WTC11 (cell line): ENCODE data around the gene TMEM38B. TPM values are rescaled to one million over a fixed set of nuclear protein-coding genes. Genes with fewer than 3 reads are reported as not detected.
A peak's percentile ranks its signal among the peaks of the same experiment; 100 is the strongest.

Experiments used
- ATAC-seq: fragments of 200-7000 bp; cut with Tn5 transposase; 2 replicates; pipeline ENCODE4 v1.10.0; 2021; ENCODE audit warnings: mild to moderate bottlenecking, moderate library complexity
- CTCF ChIA-PET: fragments of 300-600 bp; sonication (Branson Sonifier 250); formaldehyde crosslinking; loops from one replicate; lab custom pipeline; 2021; ENCODE audit warnings: antibody characterized with exemption; lab: Charles Lee
- POLR2A ChIA-PET: fragments of 350-600 bp; sonication (Branson Sonifier 250); formaldehyde crosslinking; loops from one replicate; lab custom pipeline; 2021; ENCODE audit warnings: antibody characterized with exemption; lab: Charles Lee
- DNase-seq: peaks from one replicate; pipeline ENCODE4 v3.0.0; 2021; ENCODE audit warnings: low spot score
- H3K27ac Mint-ChIP-seq: 2 replicates; pipeline ENCODE4 v1.8.0; 2021; ENCODE audit warnings: mixed read lengths
- H3K27me3 Mint-ChIP-seq: 2 replicates; pipeline ENCODE4 v1.8.0; 2021; ENCODE audit warnings: low read depth, mild to moderate bottlenecking, moderate library complexity, mixed read lengths
- H3K36me3 Mint-ChIP-seq: 2 replicates; pipeline ENCODE4 v1.8.0; 2021; ENCODE audit warnings: mixed read lengths
- H3K4me1 Mint-ChIP-seq: 2 replicates; pipeline ENCODE4 v1.8.0; 2022; ENCODE audit warnings: mixed read lengths
- H3K4me3 Mint-ChIP-seq: 2 replicates; pipeline ENCODE4 v1.8.0; 2021; ENCODE audit warnings: mild to moderate bottlenecking, moderate library complexity, mixed read lengths
- H3K9me3 Mint-ChIP-seq: 2 replicates; pipeline ENCODE4 v1.8.0; 2021; ENCODE audit warnings: mixed read lengths
- ARID4B ChIP-seq: sonication (generic); formaldehyde crosslinking; IDR thresholded peaks from 2 replicates; pipeline ENCODE4 v1.8.0; 2023; ENCODE audit warnings: missing genetic modification reagents, mild to moderate bottlenecking, borderline replicate concordance
- E2F5 ChIP-seq: sonication (generic); formaldehyde crosslinking; IDR thresholded peaks from 2 replicates; pipeline ENCODE4 v1.8.1; 2022; ENCODE audit warnings: mild to moderate bottlenecking, moderate library complexity, missing genetic modification reagents
- ETV6 ChIP-seq: sonication (generic); formaldehyde crosslinking; IDR thresholded peaks from 2 replicates; pipeline ENCODE4 v1.8.1; 2022; ENCODE audit warnings: mild to moderate bottlenecking, missing genetic modification reagents
- GABPB1 ChIP-seq: sonication (generic); formaldehyde crosslinking; IDR thresholded peaks from 2 replicates; pipeline ENCODE4 v1.8.1; 2023; ENCODE audit warnings: mild to moderate bottlenecking, missing genetic modification reagents
- GTF2I ChIP-seq: fragments of 250-450 bp; sonication (Bioruptor Pico); conservative IDR thresholded peaks from 2 replicates; pipeline ENCODE4 v1.4.0; 2021; ENCODE audit warnings: mild to moderate bottlenecking
- NR3C1 ChIP-seq: sonication (generic); formaldehyde crosslinking; conservative IDR thresholded peaks from 2 replicates; pipeline ENCODE4 v1.8.1; 2023; ENCODE audit warnings: low read depth, mild to moderate bottlenecking, missing genetic modification reagents
- USF1 ChIP-seq: sonication (generic); formaldehyde crosslinking; IDR thresholded peaks from 2 replicates; pipeline ENCODE4 v1.8.0; 2022; ENCODE audit warnings: mild to moderate bottlenecking, missing genetic modification reagents
- ZBTB21 ChIP-seq: sonication (generic); formaldehyde crosslinking; IDR thresholded peaks from 2 replicates; pipeline ENCODE4 v1.8.1; 2023; ENCODE audit warnings: mild to moderate bottlenecking, missing genetic modification reagents, borderline replicate concordance
- ZNF121 ChIP-seq: sonication (generic); formaldehyde crosslinking; IDR thresholded peaks from 2 replicates; pipeline ENCODE4 v1.8.0; 2023; ENCODE audit warnings: missing genetic modification reagents
- ZNF232 ChIP-seq: sonication (generic); formaldehyde crosslinking; IDR thresholded peaks from 2 replicates; pipeline ENCODE4 v1.8.0; 2022; ENCODE audit warnings: mild to moderate bottlenecking, missing genetic modification reagents
- ZNF263 ChIP-seq: sonication (generic); formaldehyde crosslinking; IDR thresholded peaks from 2 replicates; pipeline ENCODE4 v1.8.1; 2022; ENCODE audit warnings: low read depth, mild to moderate bottlenecking, moderate library complexity, missing genetic modification reagents
- total RNA-seq: library from RNA; stranded (reverse); gene quantifications from 3 replicates; pipeline ENCODE4 v1.2.3, GENCODE V29; 2021
- TF ChIP-seq, protein P1 (sequence below): sonication (generic); formaldehyde crosslinking; conservative IDR thresholded peaks from 2 replicates; pipeline ENCODE4 v1.8.1; 2022; ENCODE audit warnings: mild to moderate bottlenecking, missing genetic modification reagents
- TF ChIP-seq, protein P2 (sequence below): fragments of 250-450 bp; sonication (Bioruptor Pico); IDR thresholded peaks from 2 replicates; pipeline ENCODE4 v1.9.0; 2021; ENCODE audit warnings: mild to moderate bottlenecking
- TF ChIP-seq, protein P3 (sequence below): fragments of 250-450 bp; sonication (Bioruptor Pico); IDR thresholded peaks from 2 replicates; pipeline ENCODE4 v1.9.0; 2021; ENCODE audit warnings: moderate library complexity, mild to moderate bottlenecking, inconsistent platforms, borderline replicate concordance
- TF ChIP-seq, protein P4 (sequence below): sonication (generic); formaldehyde crosslinking; IDR thresholded peaks from 2 replicates; pipeline ENCODE4 v1.8.0; 2022; ENCODE audit warnings: mild to moderate bottlenecking, missing genetic modification reagents

TMEM38B gene
- total RNA-seq, 1 experiment from 2014 or later, result 15.7 TPM

- TF ChIP-seq, protein P1, sequence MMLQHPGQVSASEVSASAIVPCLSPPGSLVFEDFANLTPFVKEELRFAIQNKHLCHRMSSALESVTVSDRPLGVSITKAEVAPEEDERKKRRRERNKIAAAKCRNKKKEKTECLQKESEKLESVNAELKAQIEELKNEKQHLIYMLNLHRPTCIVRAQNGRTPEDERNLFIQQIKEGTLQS (CRISPR knock-in tag), result no peak
- TF ChIP-seq, protein P2, sequence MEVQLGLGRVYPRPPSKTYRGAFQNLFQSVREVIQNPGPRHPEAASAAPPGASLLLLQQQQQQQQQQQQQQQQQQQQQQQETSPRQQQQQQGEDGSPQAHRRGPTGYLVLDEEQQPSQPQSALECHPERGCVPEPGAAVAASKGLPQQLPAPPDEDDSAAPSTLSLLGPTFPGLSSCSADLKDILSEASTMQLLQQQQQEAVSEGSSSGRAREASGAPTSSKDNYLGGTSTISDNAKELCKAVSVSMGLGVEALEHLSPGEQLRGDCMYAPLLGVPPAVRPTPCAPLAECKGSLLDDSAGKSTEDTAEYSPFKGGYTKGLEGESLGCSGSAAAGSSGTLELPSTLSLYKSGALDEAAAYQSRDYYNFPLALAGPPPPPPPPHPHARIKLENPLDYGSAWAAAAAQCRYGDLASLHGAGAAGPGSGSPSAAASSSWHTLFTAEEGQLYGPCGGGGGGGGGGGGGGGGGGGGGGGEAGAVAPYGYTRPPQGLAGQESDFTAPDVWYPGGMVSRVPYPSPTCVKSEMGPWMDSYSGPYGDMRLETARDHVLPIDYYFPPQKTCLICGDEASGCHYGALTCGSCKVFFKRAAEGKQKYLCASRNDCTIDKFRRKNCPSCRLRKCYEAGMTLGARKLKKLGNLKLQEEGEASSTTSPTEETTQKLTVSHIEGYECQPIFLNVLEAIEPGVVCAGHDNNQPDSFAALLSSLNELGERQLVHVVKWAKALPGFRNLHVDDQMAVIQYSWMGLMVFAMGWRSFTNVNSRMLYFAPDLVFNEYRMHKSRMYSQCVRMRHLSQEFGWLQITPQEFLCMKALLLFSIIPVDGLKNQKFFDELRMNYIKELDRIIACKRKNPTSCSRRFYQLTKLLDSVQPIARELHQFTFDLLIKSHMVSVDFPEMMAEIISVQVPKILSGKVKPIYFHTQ, result no peak
- no peak for TF ChIP-seq NR3C1 (CRISPR knock-in tag)
- TF ChIP-seq, protein P3, sequence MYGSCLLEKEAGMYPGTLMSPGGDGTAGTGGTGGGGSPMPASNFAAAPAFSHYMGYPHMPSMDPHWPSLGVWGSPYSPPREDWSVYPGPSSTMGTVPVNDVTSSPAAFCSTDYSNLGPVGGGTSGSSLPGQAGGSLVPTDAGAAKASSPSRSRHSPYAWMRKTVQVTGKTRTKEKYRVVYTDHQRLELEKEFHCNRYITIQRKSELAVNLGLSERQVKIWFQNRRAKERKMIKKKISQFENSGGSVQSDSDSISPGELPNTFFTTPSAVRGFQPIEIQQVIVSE (CRISPR knock-in tag), result no peak
These were observed 729 bp upstream of the TMEM38B start (continued) for GRCh38 chr9:105693435-105694189.

GRCh38 chr9:105694848-105695581, 674 bp downstream of the TMEM38B start:
- peak; percentile 56 for DNase-seq
- ChIA-PET CTCF (interaction anchor here (0.5 to 0.6 kb wide), 2 partner anchors 10 to 57 kb away, joined by 3 read pairs; no protein-coding TSS in a partner anchor), POLR2A (no interaction called here)
- TF ChIP-seq GABPB1 (CRISPR knock-in tag), result 0 out of 2 replicates have a peak, but pooled peaks have one; percentile 8
- 0 out of 2 replicates have a peak, but pooled peaks have one; percentile 20 for TF ChIP-seq ARID4B (CRISPR knock-in tag)
- TF ChIP-seq ZBTB21 (CRISPR knock-in tag), result no peak
- TF ChIP-seq ZNF263 (CRISPR knock-in tag), result 0 out of 2 replicates have a peak, but pooled peaks have one; percentile 32
- no peak for TF ChIP-seq ZNF121 (CRISPR knock-in tag)
- no peak for TF ChIP-seq ETV6
- TF ChIP-seq, protein P4, sequence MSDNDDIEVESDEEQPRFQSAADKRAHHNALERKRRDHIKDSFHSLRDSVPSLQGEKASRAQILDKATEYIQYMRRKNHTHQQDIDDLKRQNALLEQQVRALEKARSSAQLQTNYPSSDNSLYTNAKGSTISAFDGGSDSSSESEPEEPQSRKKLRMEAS (CRISPR knock-in tag), result peak; percentile 52; the same call in 1 of the 2 replicates
- no peak for TF ChIP-seq E2F5
- TF ChIP-seq ZNF232 (CRISPR knock-in tag), result no peak
- TF ChIP-seq USF1 (CRISPR knock-in tag), result peak; percentile 52; the same call in 1 of the 2 replicates
- TF ChIP-seq GTF2I (CRISPR knock-in tag), result 0 out of 2 replicates have a peak, but pooled peaks have one; percentile 7
- TF ChIP-seq, all 79 proteins: peak for 6
- Mint-ChIP-seq H3K4me3 (peak overlapping the region; percentile 72), H3K27me3 (peaks cover 40% of the 10 kb centered on the region), H3K9me3 (no peaks in the 10 kb centered on the region), H3K4me1 (peaks cover 16% of the 10 kb centered on the region), H3K36me3 (no peaks in the 10 kb centered on the region), H3K27ac (no peak overlapping the region)
- peak; percentile 81 for ATAC-seq
